Mesendoderm (in vitro differentiated cells): ENCODE measurements around the gene KAZN.

Experiments used
- DNase-seq: peaks from one replicate; pipeline ENCODE4 v3.0.0; 2013
- H2AK5ac ChIP-seq: 2 replicates; pipeline ENCODE4 v1.6.1; 2013; ENCODE audit warnings: low read length, inconsistent platforms
- H2BK120ac ChIP-seq: 2 replicates; pipeline ENCODE4 v1.6.1; 2013; ENCODE audit warnings: low read depth, mild to moderate bottlenecking, low read length, moderate library complexity, mixed read lengths
- H2BK15ac ChIP-seq: replicated peaks from 2 replicates; pipeline ENCODE4 v1.6.1; 2013; ENCODE audit warnings: low read depth, mild to moderate bottlenecking, moderate library complexity
- H2BK5ac ChIP-seq: 2 replicates; pipeline ENCODE4 v1.6.1; 2013; ENCODE audit warnings: low read length, inconsistent platforms
- H3K18ac ChIP-seq: 2 replicates; pipeline ENCODE4 v1.6.1; 2013; ENCODE audit warnings: mild to moderate bottlenecking, low read length, mixed read lengths
- H3K23ac ChIP-seq: one replicate; pipeline ENCODE4 v1.6.1; 2013; ENCODE audit warnings: low read length
- H3K27ac ChIP-seq: 2 replicates; pipeline ENCODE4 v1.5.1; 2013; ENCODE audit warnings: low read depth, mild to moderate bottlenecking, inconsistent platforms, low read length, moderate library complexity
- H3K27me3 ChIP-seq: 2 replicates; pipeline ENCODE4 v1.6.1; 2013; ENCODE audit warnings: low read length, control low read depth, mild to moderate bottlenecking, inconsistent platforms; ENCODE audit not compliant: insufficient read depth, poor library complexity
- H3K36me3 ChIP-seq: 2 replicates; pipeline ENCODE4 v1.6.1; 2013; ENCODE audit warnings: low read length, inconsistent platforms; ENCODE audit not compliant: control insufficient read depth, insufficient read depth
- H3K4ac ChIP-seq: one replicate; pipeline ENCODE4 v1.6.1; 2013; ENCODE audit warnings: low read depth, mild to moderate bottlenecking, low read length, moderate library complexity
- H3K4me1 ChIP-seq: 2 replicates; pipeline ENCODE4 v1.6.1; 2013; ENCODE audit warnings: low read depth, low read length, inconsistent platforms; ENCODE audit not compliant: control insufficient read depth
- H3K4me2 ChIP-seq: 2 replicates; pipeline ENCODE4 v1.6.1; 2013; ENCODE audit warnings: low read length
- H3K4me3 ChIP-seq: 2 replicates; pipeline ENCODE4 v1.5.1; 2013; ENCODE audit warnings: mild to moderate bottlenecking, low read length
- H3K56ac ChIP-seq: one replicate; pipeline ENCODE4 v1.6.1; 2013; ENCODE audit warnings: low read length
- H3K79me1 ChIP-seq: 2 replicates; pipeline ENCODE4 v1.6.1; 2013; ENCODE audit warnings: low read length, inconsistent platforms
- H3K79me2 ChIP-seq: 2 replicates; pipeline ENCODE4 v1.6.1; 2013; ENCODE audit warnings: mild to moderate bottlenecking, low read length; ENCODE audit not compliant: control insufficient read depth, insufficient read depth
- H3K9ac ChIP-seq: 2 replicates; pipeline ENCODE4 v1.6.1; 2013; ENCODE audit warnings: low read length, inconsistent platforms
- H4K5ac ChIP-seq: one replicate; pipeline ENCODE4 v1.6.1; 2013; ENCODE audit warnings: low read length
- H4K8ac ChIP-seq: one replicate; pipeline ENCODE4 v1.6.1; 2013; ENCODE audit warnings: low read depth, mild to moderate bottlenecking, control low read depth, low read length, moderate library complexity
- WGBS: extraction: QIAGEN DNeasy Blood & Tissue Kit; methylation state at CpG from one replicate; pipeline ENCODE4 v1.1.7; 2013; ENCODE audit warnings: low lambda C conversion rate, missing lambda C conversion rate; ENCODE audit not compliant: insufficient coverage; ENCODE audit errors: extremely low coverage; 5-methylcytosine and 5-hydroxymethylcytosine counted together

The KAZN gene

GRCh38 chr1:15020943-15021745 lies 422.7 kb downstream of the KAZN start:
- H3K79me2 ChIP-seq, result no peaks in the 10 kb centered on the region
- no peak overlapping the region for H3K18ac ChIP-seq
- H4K5ac ChIP-seq, result no peak overlapping the region
- no peak for DNase-seq
- no peak overlapping the region for H3K4me3 ChIP-seq
- no peaks in the 10 kb centered on the region for H3K4me1 ChIP-seq
- no peak overlapping the region for H2BK120ac ChIP-seq
- H3K27me3 ChIP-seq, result no peaks in the 10 kb centered on the region
- no peak overlapping the region for H2BK5ac ChIP-seq
- no peak overlapping the region for H3K4ac ChIP-seq
- no peak overlapping the region for H3K4me2 ChIP-seq
- no peak overlapping the region for H3K23ac ChIP-seq
- no peak overlapping the region for H3K9ac ChIP-seq
- no peak overlapping the region for H4K8ac ChIP-seq
- H3K79me1 ChIP-seq, result peaks cover 2% of the 10 kb centered on the region
- H3K56ac ChIP-seq, result peak overlapping the region; percentile 0
- no peak overlapping the region for H3K27ac ChIP-seq
- no CpG with 5 or more reads among the region's 18 CpGs for WGBS
- no peaks in the 10 kb centered on the region for H3K36me3 ChIP-seq
- no peak overlapping the region for H2BK15ac ChIP-seq
- H2AK5ac ChIP-seq, result no peak overlapping the region

- Histone ChIP-seq H3K4ac (no peak overlapping the region), H2BK120ac (no peak overlapping the region), H4K5ac (no peak overlapping the region), H3K27me3 (no peaks in the 10 kb centered on the region), H3K4me1 (no peaks in the 10 kb centered on the region), H3K4me2 (no peak overlapping the region), H2AK5ac (no peak overlapping the region), H3K23ac (no peak overlapping the region), H3K18ac (no peak overlapping the region), H3K9ac (no peak overlapping the region), H2BK15ac (no peak overlapping the region), H3K4me3 (no peak overlapping the region), H3K27ac (no peak overlapping the region), H3K79me1 (peaks cover 2% of the 10 kb centered on the region), H3K36me3 (no peaks in the 10 kb centered on the region), H3K56ac (no peak overlapping the region), H4K8ac (no peak overlapping the region), H3K79me2 (no peaks in the 10 kb centered on the region), H2BK5ac (no peak overlapping the region)
- no peak for DNase-seq
- no CpG with 5 or more reads among the region's 10 CpGs for WGBS
Observed at GRCh38 chr1:15022048-15022447, 423.6 kb downstream of the KAZN start.

GRCh38 chr1:15023205-15023604 lies 424.7 kb downstream of the KAZN start:
- Histone ChIP-seq H4K5ac (no peak overlapping the region), H3K4ac (no peak overlapping the region), H3K23ac (no peak overlapping the region), H3K79me1 (peaks cover 2% of the 10 kb centered on the region), H3K4me1 (no peaks in the 10 kb centered on the region), H3K27me3 (no peaks in the 10 kb centered on the region), H3K56ac (no peak overlapping the region), H3K27ac (no peak overlapping the region), H2BK120ac (no peak overlapping the region), H3K9ac (no peak overlapping the region), H3K36me3 (no peaks in the 10 kb centered on the region), H3K4me3 (no peak overlapping the region), H2BK15ac (no peak overlapping the region), H4K8ac (no peak overlapping the region), H3K79me2 (no peaks in the 10 kb centered on the region), H3K4me2 (no peak overlapping the region), H2BK5ac (no peak overlapping the region), H3K18ac (no peak overlapping the region), H2AK5ac (no peak overlapping the region)
- no peak for DNase-seq
- WGBS, result no CpG with 5 or more reads among the region's 5 CpGs

GRCh38 chr1:15023976-15024375 lies 425.5 kb downstream of the KAZN start:
- no peak overlapping the region for H2BK15ac ChIP-seq
- WGBS, result no CpG with 5 or more reads among the region's 8 CpGs

GRCh38 chr1:15026117-15026489 lies 427.6 kb downstream of the KAZN start:
- no peak overlapping the region for H3K23ac ChIP-seq
- H2BK15ac ChIP-seq, result no peak overlapping the region
- WGBS, result no CpG with 5 or more reads among the region's 4 CpGs
- no peaks in the 10 kb centered on the region for H3K79me2 ChIP-seq
- no peak overlapping the region for H3K4me3 ChIP-seq
- H3K4me1 ChIP-seq, result no peaks in the 10 kb centered on the region
- no peak overlapping the region for H2AK5ac ChIP-seq
- H3K9ac ChIP-seq, result no peak overlapping the region
- no peaks in the 10 kb centered on the region for H3K36me3 ChIP-seq
- DNase-seq, result no peak
- H3K27ac ChIP-seq, result no peak overlapping the region
- H3K27me3 ChIP-seq, result no peaks in the 10 kb centered on the region
- no peak overlapping the region for H3K4me2 ChIP-seq
- no peak overlapping the region for H4K5ac ChIP-seq
- H4K8ac ChIP-seq, result no peak overlapping the region
- H2BK5ac ChIP-seq, result no peak overlapping the region
- no peak overlapping the region for H2BK120ac ChIP-seq
- H3K56ac ChIP-seq, result no peak overlapping the region
- no peak overlapping the region for H3K4ac ChIP-seq
- no peak overlapping the region for H3K18ac ChIP-seq
- no peaks in the 10 kb centered on the region for H3K79me1 ChIP-seq

More at GRCh38 chr1:15023976-15024375, 425.5 kb downstream of the KAZN start:
- no peak overlapping the region for H2BK120ac ChIP-seq
- H3K27me3 ChIP-seq, result no peaks in the 10 kb centered on the region
- no peak overlapping the region for H3K4ac ChIP-seq
- no peak overlapping the region for H4K8ac ChIP-seq
- no peaks in the 10 kb centered on the region for H3K36me3 ChIP-seq
- no peaks in the 10 kb centered on the region for H3K4me1 ChIP-seq
- H3K4me3 ChIP-seq, result no peak overlapping the region
- H2AK5ac ChIP-seq, result no peak overlapping the region
- H2BK5ac ChIP-seq, result no peak overlapping the region
- no peak for DNase-seq
- no peak overlapping the region for H3K18ac ChIP-seq
- no peak overlapping the region for H3K9ac ChIP-seq
- no peak overlapping the region for H3K4me2 ChIP-seq
- H3K79me2 ChIP-seq, result no peaks in the 10 kb centered on the region
- H3K23ac ChIP-seq, result no peak overlapping the region
- H3K27ac ChIP-seq, result no peak overlapping the region
- peaks cover under 1% of the 10 kb centered on the region for H3K79me1 ChIP-seq
- no peak overlapping the region for H4K5ac ChIP-seq
- no peak overlapping the region for H3K56ac ChIP-seq

GRCh38 chr1:15027515-15027986 lies 429.1 kb downstream of the KAZN start:
- Histone ChIP-seq H3K4me3 (no peak overlapping the region), H3K23ac (no peak overlapping the region), H2BK15ac (no peak overlapping the region), H4K8ac (no peak overlapping the region), H3K4ac (no peak overlapping the region), H4K5ac (no peak overlapping the region), H3K27me3 (no peaks in the 10 kb centered on the region), H3K36me3 (no peaks in the 10 kb centered on the region), H2BK5ac (no peak overlapping the region), H2BK120ac (no peak overlapping the region), H3K4me2 (no peak overlapping the region), H3K79me1 (no peaks in the 10 kb centered on the region), H3K9ac (no peak overlapping the region), H2AK5ac (no peak overlapping the region), H3K4me1 (no peaks in the 10 kb centered on the region), H3K56ac (no peak overlapping the region), H3K18ac (no peak overlapping the region), H3K79me2 (no peaks in the 10 kb centered on the region), H3K27ac (no peak overlapping the region)
- WGBS, result no CpG with 5 or more reads among the region's 12 CpGs
- peak; percentile 72 for DNase-seq
